ENCODE results near the gene PLCG2.
"Not testable (repeated sequence)": the region's sequence is repeated elsewhere in the genome, so short reads cannot be mapped to it uniquely, and the experiment has no call there.

Gene PLCG2

GRCh38 chr16:81912395-81912794 is 133.3 kb downstream of the PLCG2 start:
- no peak for DNase-seq (ENCODE audit: low read depth in 2 of 2)

- DNase-seq (ENCODE audit: low read depth in 2 of 2), result no peak
Measured at GRCh38 chr16:81913222-81913621, 134.1 kb downstream of the PLCG2 start.

- DNase-seq (ENCODE audit: low read depth in 2 of 2), result no peak
Measured at GRCh38 chr16:81917375-81917774, 138.3 kb downstream of the PLCG2 start.

GRCh38 chr16:81918927-81919326 is 139.8 kb downstream of the PLCG2 start:
- DNase-seq (ENCODE audit: low read depth in 2 of 2), result no peak

GRCh38 chr16:81920498-81920897 is 141.4 kb downstream of the PLCG2 start:
- DNase-seq (ENCODE audit: low read depth in 2 of 2), result no peak

- no peak for DNase-seq (ENCODE audit: low read depth in 2 of 2)
Measured at GRCh38 chr16:81921085-81921814, 142.2 kb downstream of the PLCG2 start.

GRCh38 chr16:81921843-81922584 is 142.9 kb downstream of the PLCG2 start:
- DNase-seq (ENCODE audit: low read depth in 2 of 2), result no peak

GRCh38 chr16:81923296-81923695 is 144.2 kb downstream of the PLCG2 start:
- no peak for DNase-seq (ENCODE audit: low read depth in 2 of 2)

GRCh38 chr16:81925016-81925415 is 145.9 kb downstream of the PLCG2 start:
- DNase-seq (ENCODE audit: low read depth in 2 of 2), result no peak

- no peak for DNase-seq (ENCODE audit: low read depth in 2 of 2)
Measured at GRCh38 chr16:81926036-81926435, 146.9 kb downstream of the PLCG2 start.

GRCh38 chr16:81927561-81928185 is 148.6 kb downstream of the PLCG2 start:
- DNase-seq (ENCODE audit: low read depth in 2 of 2), result no peak

- no peak for DNase-seq (ENCODE audit: low read depth in 2 of 2)
Measured at GRCh38 chr16:81928271-81928918, 149.3 kb downstream of the PLCG2 start.

GRCh38 chr16:81928975-81929374 is 149.9 kb downstream of the PLCG2 start:
- DNase-seq (ENCODE audit: low read depth in 2 of 2), result no peak

- no peak for DNase-seq (ENCODE audit: low read depth in 2 of 2)
Measured at GRCh38 chr16:81929841-81930240, 150.8 kb downstream of the PLCG2 start.

- no peak for DNase-seq (ENCODE audit: low read depth in 2 of 2)
Measured at GRCh38 chr16:81931927-81932326, 152.8 kb downstream of the PLCG2 start.

- DNase-seq (ENCODE audit: low read depth in 2 of 2), result no peak
Measured at GRCh38 chr16:81932668-81933067, 153.6 kb downstream of the PLCG2 start.

GRCh38 chr16:81933361-81933760 is 154.3 kb downstream of the PLCG2 start:
- DNase-seq (ENCODE audit: low read depth in 2 of 2), result no peak

GRCh38 chr16:81934711-81935110 is 155.6 kb downstream of the PLCG2 start:
- DNase-seq (ENCODE audit: low read depth in 2 of 2), result not testable (repeated sequence)

- no peak for DNase-seq (ENCODE audit: low read depth in 2 of 2)
Measured at GRCh38 chr16:81936209-81937000, 157.3 kb downstream of the PLCG2 start.

GRCh38 chr16:81937305-81938038 is 158.4 kb downstream of the PLCG2 start:
- no peak for DNase-seq (ENCODE audit: low read depth in 2 of 2)

Measured in stimulated activated CD8-positive, alpha-beta memory T cell treated with anti-CD3 and anti-CD28 coated beads, Interleukin-15, amount 100 ng/mL, for 4 hours (primary cell).